ENCODE results near the gene S100A3.

S100A3 gene

GRCh38 chr1:153510984-153511410, 38.1 kb downstream of the S100A3 start:
- H3K9me3 ChIP-seq (ENCODE audit: insufficient read depth, low read depth, low read length): no peaks in the 10 kb centered on the region
- H3K27ac ChIP-seq (ENCODE audit: low read length): no peak overlapping the region
- no peaks in the 10 kb centered on the region for H3K36me3 ChIP-seq (ENCODE audit: insufficient read depth, low read depth, low read length)
- peaks cover 34% of the 10 kb centered on the region for H3K27me3 ChIP-seq (ENCODE audit: insufficient read depth, low read length)
- no peak overlapping the region for H3K9ac ChIP-seq (ENCODE audit: low read depth, low read length)
- H3K4me3 ChIP-seq (ENCODE audit: low read length): no peak overlapping the region
- no peaks in the 10 kb centered on the region for H3K4me1 ChIP-seq (ENCODE audit: insufficient read depth, low read length)

GRCh38 chr1:153509729-153510354, 39.2 kb downstream of the S100A3 start:
- Histone ChIP-seq H3K9me3 (ENCODE audit: insufficient read depth, low read depth, low read length) (no peaks in the 10 kb centered on the region), H3K27ac (ENCODE audit: low read length) (no peak overlapping the region), H3K4me3 (ENCODE audit: low read length) (no peak overlapping the region), H3K4me1 (ENCODE audit: insufficient read depth, low read length) (no peaks in the 10 kb centered on the region), H3K27me3 (ENCODE audit: insufficient read depth, low read length) (peaks cover 26% of the 10 kb centered on the region), H3K9ac (ENCODE audit: low read depth, low read length) (no peak overlapping the region), H3K36me3 (ENCODE audit: insufficient read depth, low read depth, low read length) (no peaks in the 10 kb centered on the region)

- H3K36me3 ChIP-seq (ENCODE audit: insufficient read depth, low read depth, low read length): no peaks in the 10 kb centered on the region
- no peaks in the 10 kb centered on the region for H3K9me3 ChIP-seq (ENCODE audit: insufficient read depth, low read depth, low read length)
- H3K27me3 ChIP-seq (ENCODE audit: insufficient read depth, low read length): peaks cover 25% of the 10 kb centered on the region
- no peak overlapping the region for H3K27ac ChIP-seq (ENCODE audit: low read length)
- H3K4me3 ChIP-seq (ENCODE audit: low read length): no peak overlapping the region
- H3K4me1 ChIP-seq (ENCODE audit: insufficient read depth, low read length): no peaks in the 10 kb centered on the region
- no peak overlapping the region for H3K9ac ChIP-seq (ENCODE audit: low read depth, low read length)
Observed at GRCh38 chr1:153509036-153509435, 40.0 kb downstream of the S100A3 start.

GRCh38 chr1:153507926-153508583, 41.0 kb downstream of the S100A3 start:
- no peak overlapping the region for H3K27ac ChIP-seq (ENCODE audit: low read length)

GRCh38 chr1:153506831-153507413, 42.1 kb downstream of the S100A3 start:
- no peak overlapping the region for H3K9ac ChIP-seq (ENCODE audit: low read depth, low read length)
- no peak overlapping the region for H3K4me3 ChIP-seq (ENCODE audit: low read length)

More at GRCh38 chr1:153507926-153508583, 41.0 kb downstream of the S100A3 start:
- no peaks in the 10 kb centered on the region for H3K36me3 ChIP-seq (ENCODE audit: insufficient read depth, low read depth, low read length)
- H3K27me3 ChIP-seq (ENCODE audit: insufficient read depth, low read length): peaks cover 17% of the 10 kb centered on the region
- H3K4me3 ChIP-seq (ENCODE audit: low read length): no peak overlapping the region
- no peaks in the 10 kb centered on the region for H3K4me1 ChIP-seq (ENCODE audit: insufficient read depth, low read length)
- no peaks in the 10 kb centered on the region for H3K9me3 ChIP-seq (ENCODE audit: insufficient read depth, low read depth, low read length)
- H3K9ac ChIP-seq (ENCODE audit: low read depth, low read length): no peak overlapping the region

GRCh38 chr1:153506386-153506785, 42.7 kb downstream of the S100A3 start:
- Histone ChIP-seq H3K9ac (ENCODE audit: low read depth, low read length) (no peak overlapping the region), H3K27ac (ENCODE audit: low read length) (no peak overlapping the region), H3K36me3 (ENCODE audit: insufficient read depth, low read depth, low read length) (no peaks in the 10 kb centered on the region), H3K4me1 (ENCODE audit: insufficient read depth, low read length) (no peaks in the 10 kb centered on the region), H3K4me3 (ENCODE audit: low read length) (no peak overlapping the region), H3K9me3 (ENCODE audit: insufficient read depth, low read depth, low read length) (no peaks in the 10 kb centered on the region), H3K27me3 (ENCODE audit: insufficient read depth, low read length) (peaks cover 3% of the 10 kb centered on the region)

More at GRCh38 chr1:153506831-153507413, 42.1 kb downstream of the S100A3 start:
- peaks cover 8% of the 10 kb centered on the region for H3K27me3 ChIP-seq (ENCODE audit: insufficient read depth, low read length)
- no peaks in the 10 kb centered on the region for H3K9me3 ChIP-seq (ENCODE audit: insufficient read depth, low read depth, low read length)
- H3K4me1 ChIP-seq (ENCODE audit: insufficient read depth, low read length): no peaks in the 10 kb centered on the region
- H3K36me3 ChIP-seq (ENCODE audit: insufficient read depth, low read depth, low read length): no peaks in the 10 kb centered on the region
- H3K27ac ChIP-seq (ENCODE audit: low read length): no peak overlapping the region

GRCh38 chr1:153505576-153505975, 43.5 kb downstream of the S100A3 start:
- H3K9ac ChIP-seq (ENCODE audit: low read depth, low read length): no peak overlapping the region
- no peaks in the 10 kb centered on the region for H3K27me3 ChIP-seq (ENCODE audit: insufficient read depth, low read length)
- no peaks in the 10 kb centered on the region for H3K4me1 ChIP-seq (ENCODE audit: insufficient read depth, low read length)
- no peak overlapping the region for H3K27ac ChIP-seq (ENCODE audit: low read length)
- H3K9me3 ChIP-seq (ENCODE audit: insufficient read depth, low read depth, low read length): no peaks in the 10 kb centered on the region
- H3K4me3 ChIP-seq (ENCODE audit: low read length): no peak overlapping the region
- H3K36me3 ChIP-seq (ENCODE audit: insufficient read depth, low read depth, low read length): no peaks in the 10 kb centered on the region

- Histone ChIP-seq H3K36me3 (ENCODE audit: insufficient read depth, low read depth, low read length) (no peaks in the 10 kb centered on the region), H3K27me3 (ENCODE audit: insufficient read depth, low read length) (no peaks in the 10 kb centered on the region), H3K4me3 (ENCODE audit: low read length) (no peak overlapping the region), H3K27ac (ENCODE audit: low read length) (no peak overlapping the region), H3K4me1 (ENCODE audit: insufficient read depth, low read length) (no peaks in the 10 kb centered on the region), H3K9me3 (ENCODE audit: insufficient read depth, low read depth, low read length) (no peaks in the 10 kb centered on the region), H3K9ac (ENCODE audit: low read depth, low read length) (no peak overlapping the region)
Observed at GRCh38 chr1:153503766-153504165, 45.3 kb downstream of the S100A3 start.

GRCh38 chr1:153498746-153499145, 50.3 kb downstream of the S100A3 start:
- Histone ChIP-seq H3K36me3 (ENCODE audit: insufficient read depth, low read depth, low read length) (no peaks in the 10 kb centered on the region), H3K27me3 (ENCODE audit: insufficient read depth, low read length) (no peaks in the 10 kb centered on the region), H3K4me3 (ENCODE audit: low read length) (no peak overlapping the region), H3K9ac (ENCODE audit: low read depth, low read length) (no peak overlapping the region), H3K9me3 (ENCODE audit: insufficient read depth, low read depth, low read length) (no peaks in the 10 kb centered on the region), H3K4me1 (ENCODE audit: insufficient read depth, low read length) (peaks cover 5% of the 10 kb centered on the region), H3K27ac (ENCODE audit: low read length) (no peak overlapping the region)
